22Rv1 (cell line): Measurements from ENCODE around the gene ELF4.

Experiments used
- ZFX ChIP-seq: fragments of 450-650 bp; IDR thresholded peaks from 2 replicates; pipeline ENCODE4 v1.6.1; 2017; ENCODE audit warnings: antibody characterized with exemption, borderline replicate concordance
- TF ChIP-seq, protein P1 (sequence below): fragments of 450-650 bp; IDR thresholded peaks from 2 replicates; pipeline ENCODE4 v1.5.1; 2017; ENCODE audit warnings: mild to moderate bottlenecking

DNA sequence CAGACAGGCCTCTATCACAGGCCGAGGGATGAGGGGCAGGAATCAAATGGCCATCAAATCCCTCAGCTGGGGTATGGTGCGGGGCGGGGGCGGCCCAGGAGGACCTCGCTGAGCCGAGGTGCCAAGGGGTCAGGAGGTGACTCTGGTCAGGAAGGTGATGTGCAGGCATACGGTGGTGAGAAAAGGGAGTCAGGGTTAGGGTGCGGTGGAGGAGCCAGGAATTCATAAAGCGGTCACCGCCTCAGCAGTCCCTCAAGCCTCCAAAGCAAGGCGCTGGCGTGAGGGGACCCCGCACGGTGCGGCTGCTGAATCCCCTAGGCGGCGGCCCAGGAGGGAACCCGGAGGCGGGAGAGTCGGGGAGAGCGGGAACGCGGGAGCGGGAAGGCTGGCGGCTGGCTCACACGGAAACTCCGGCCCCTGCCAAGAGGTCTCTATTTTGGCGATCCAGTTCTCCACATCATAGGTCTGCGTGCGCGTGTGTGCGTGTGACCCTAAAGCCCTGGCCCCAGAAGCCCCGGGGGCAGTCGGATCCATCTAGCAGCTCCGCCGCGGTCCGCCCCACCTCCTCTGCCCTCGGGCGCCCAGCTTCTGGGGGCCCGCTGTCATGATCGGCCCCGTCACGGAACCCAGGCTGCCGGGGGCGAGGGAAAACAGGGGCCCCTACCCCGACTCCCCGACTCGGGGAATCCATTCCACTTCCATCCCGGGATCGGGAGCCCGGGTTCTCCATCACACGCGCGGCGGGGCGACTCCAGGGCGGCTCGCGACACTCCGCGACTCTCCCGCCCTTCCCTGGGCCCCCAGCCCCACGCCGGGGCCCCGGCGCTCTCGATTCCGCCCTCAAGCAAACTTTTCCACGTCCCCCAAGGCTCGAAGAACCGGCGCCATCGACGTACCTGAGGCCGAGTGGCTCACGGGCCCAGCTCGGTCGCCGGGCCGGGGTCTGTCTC, 593 bp downstream of the ELF4 start:
- TF ChIP-seq, protein P1, sequence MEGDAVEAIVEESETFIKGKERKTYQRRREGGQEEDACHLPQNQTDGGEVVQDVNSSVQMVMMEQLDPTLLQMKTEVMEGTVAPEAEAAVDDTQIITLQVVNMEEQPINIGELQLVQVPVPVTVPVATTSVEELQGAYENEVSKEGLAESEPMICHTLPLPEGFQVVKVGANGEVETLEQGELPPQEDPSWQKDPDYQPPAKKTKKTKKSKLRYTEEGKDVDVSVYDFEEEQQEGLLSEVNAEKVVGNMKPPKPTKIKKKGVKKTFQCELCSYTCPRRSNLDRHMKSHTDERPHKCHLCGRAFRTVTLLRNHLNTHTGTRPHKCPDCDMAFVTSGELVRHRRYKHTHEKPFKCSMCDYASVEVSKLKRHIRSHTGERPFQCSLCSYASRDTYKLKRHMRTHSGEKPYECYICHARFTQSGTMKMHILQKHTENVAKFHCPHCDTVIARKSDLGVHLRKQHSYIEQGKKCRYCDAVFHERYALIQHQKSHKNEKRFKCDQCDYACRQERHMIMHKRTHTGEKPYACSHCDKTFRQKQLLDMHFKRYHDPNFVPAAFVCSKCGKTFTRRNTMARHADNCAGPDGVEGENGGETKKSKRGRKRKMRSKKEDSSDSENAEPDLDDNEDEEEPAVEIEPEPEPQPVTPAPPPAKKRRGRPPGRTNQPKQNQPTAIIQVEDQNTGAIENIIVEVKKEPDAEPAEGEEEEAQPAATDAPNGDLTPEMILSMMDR = no peak
- no peak for TF ChIP-seq ZFX
